Activated T-cell treated with anti-CD3 and anti-CD28 coated beads, Interleukin-2, amount 50 U/mL, for 1 hour (primary cell): ENCODE data around the gene NPY4R.
"Not testable (repeated sequence)": the region's sequence is repeated elsewhere in the genome, so short reads cannot be mapped to it uniquely, and the experiment has no call there.

Source experiments
- DNase-seq: peaks from one replicate; pipeline ENCODE4 v3.0.0-alpha.2; 2020

NPY4R gene, protein sequence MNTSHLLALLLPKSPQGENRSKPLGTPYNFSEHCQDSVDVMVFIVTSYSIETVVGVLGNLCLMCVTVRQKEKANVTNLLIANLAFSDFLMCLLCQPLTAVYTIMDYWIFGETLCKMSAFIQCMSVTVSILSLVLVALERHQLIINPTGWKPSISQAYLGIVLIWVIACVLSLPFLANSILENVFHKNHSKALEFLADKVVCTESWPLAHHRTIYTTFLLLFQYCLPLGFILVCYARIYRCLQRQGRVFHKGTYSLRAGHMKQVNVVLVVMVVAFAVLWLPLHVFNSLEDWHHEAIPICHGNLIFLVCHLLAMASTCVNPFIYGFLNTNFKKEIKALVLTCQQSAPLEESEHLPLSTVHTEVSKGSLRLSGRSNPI

DNA sequence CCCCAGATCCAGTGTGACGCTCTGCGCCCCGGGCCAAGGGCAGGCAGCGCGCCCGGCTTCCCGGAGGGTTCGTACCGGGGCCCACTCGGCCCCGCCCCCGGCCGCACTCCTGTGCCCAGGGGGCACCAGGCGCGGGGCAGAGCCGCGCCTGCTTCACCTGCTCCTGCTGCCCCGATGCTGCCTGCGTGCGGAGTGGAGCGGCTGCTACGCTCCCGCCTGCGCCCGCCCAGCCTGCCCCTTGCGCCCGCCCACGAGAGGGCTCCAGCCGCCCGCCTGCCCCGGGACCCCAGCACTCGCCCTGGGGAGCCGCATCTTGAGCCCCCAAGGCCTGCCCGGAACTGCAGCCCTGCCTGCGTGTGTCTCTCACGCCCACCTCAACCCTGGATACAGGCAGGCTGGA is at the start of gene NPY4R:
Gene NPY4R (minus strand): TSS at position 194 of the 400 bp plus-strand sequence. CDS start 3,323 bp downstream, outside the sequence.
- DNase-seq = not testable (repeated sequence)

DNA sequence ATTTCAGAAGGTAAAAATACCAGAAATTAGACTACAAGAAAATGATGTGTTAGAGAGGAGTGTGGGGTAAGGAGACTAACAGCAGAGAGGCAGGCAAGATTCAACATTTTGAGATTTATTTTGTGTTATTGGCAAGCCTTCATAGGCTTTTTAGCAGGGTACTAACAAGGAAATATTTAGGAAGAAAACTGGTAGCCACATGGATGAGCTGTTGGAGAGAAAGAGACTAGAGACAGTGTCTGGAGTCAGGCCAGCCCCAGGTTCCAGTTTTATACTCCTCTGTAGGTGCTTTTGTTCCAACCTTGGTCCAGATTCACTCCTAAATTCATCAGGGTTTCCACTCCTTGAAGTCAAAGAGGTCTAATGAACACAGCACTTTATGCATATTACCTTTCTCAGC is 49.6 kb upstream of the NPY4R start:
- DNase-seq = no peak

DNA sequence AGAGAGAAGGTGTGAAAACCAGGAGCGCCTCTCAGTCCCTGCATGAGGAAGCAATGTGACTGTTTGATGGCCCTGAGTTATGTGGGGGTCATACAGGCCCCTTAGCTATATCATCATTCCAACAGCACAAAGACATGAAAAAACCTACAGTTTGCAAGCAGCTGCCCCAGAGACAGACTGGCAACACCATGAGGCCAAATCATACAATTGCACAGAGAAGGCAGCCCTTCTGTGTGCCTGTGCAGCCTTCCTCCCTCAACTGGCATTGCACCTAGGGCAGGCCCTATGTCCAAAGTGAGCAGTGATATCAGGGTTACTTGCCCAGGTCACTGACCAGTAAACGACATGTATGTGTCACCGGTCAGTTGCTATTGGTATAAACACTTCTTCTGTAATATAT is 49.1 kb upstream of the NPY4R start:
- no peak for DNase-seq

DNA sequence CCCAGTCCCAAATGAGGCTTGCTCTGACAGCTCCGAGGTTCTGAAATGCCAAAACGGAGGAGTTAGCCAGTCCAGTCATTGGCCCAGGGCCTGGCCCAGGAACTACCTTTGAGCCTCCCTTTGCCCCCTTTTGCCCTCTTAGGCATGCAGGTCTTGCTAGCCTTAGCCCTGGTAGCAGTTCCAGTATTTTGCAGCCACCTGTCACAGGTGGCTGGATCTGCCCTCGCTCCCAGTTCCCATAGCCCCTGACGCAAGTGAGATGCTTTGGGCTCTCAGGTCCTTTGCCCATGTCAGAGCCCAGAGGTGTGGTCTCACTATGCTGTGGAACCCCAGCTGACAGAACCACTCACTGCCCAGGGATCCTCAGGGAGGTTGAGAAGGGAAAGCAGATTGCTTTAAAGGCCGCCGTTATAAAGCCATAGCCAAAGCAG is 48.7 kb upstream of the NPY4R start:
- no peak for DNase-seq

DNA sequence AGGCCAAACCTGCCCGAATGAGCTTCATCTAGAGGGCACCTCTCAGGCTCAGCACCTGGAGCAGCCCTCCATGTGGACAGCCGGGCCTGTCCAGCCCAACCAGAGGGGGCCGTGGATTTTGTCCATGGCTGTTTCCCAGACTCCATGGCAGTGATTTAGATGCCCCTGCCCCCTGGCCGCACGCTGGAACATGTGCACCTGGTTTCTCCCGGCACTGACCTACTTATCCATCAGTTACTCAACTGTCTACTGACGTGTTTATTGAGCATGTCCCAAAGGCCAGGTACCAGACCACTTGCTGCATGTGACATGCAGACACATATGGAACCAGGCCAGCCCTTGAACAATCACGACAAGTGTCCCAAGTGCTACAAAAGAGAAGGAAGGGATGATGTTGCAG is 47.6 kb upstream of the NPY4R start:
- not testable (repeated sequence) for DNase-seq

DNA sequence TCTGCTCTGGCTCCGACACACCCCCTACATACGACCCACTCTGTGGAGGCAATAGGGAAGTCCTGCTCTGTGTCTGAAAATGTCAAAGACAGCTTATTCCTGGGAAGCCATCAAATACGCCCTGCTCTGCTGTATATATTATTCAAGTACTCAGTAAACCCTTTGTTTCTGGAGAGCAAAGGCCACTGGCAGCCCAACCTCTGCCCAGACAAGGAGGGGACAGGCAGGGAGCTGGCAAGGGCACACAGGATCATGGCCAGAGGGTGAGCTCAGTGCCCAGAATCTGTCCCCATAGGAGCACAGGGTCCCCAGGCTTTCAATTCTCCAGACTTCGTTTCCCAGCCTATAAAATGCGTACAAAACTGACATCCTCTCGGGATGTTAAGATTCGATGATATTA is 47.0 kb upstream of the NPY4R start:
- DNase-seq = not testable (repeated sequence)

DNA sequence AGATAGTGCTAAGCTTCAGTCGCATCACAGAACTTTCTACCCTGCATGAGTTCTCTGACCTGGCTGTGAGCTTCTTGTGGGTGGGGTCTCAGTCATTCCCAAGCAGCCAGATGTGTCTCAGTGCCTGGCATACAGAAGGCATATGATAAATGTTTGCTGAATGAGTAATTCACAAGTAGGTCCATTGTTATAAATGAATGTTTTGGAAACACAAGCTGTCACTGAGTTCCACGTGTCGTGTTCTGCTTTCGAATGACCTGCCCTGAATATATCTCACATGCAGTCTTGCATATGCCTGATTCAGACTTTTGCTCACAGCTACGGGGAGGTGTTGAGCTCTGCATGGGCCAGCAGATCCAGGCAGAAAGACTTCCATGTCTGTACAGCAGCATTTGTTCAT is 46.2 kb upstream of the NPY4R start:
- DNase-seq = not testable (repeated sequence)

DNA sequence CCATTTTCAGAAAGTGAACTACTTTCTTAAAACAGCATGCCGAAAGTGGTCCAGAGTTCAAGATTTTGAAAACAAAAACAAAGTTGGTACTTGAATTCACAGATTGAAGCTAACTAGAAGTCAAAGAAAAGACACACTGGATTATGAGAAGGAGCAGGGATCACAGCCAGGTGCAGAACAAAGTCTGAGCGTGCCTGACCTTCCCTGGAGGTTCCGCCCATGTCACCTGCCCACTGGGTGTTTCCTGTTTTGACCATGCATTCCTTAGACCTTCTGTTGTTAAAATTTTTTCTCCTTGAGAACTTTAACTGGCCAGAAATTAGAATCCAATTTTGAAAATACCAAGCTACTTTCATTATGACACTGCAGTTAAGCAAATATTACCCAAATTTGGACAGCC is 34.2 kb upstream of the NPY4R start:
- not testable (repeated sequence) for DNase-seq

DNA sequence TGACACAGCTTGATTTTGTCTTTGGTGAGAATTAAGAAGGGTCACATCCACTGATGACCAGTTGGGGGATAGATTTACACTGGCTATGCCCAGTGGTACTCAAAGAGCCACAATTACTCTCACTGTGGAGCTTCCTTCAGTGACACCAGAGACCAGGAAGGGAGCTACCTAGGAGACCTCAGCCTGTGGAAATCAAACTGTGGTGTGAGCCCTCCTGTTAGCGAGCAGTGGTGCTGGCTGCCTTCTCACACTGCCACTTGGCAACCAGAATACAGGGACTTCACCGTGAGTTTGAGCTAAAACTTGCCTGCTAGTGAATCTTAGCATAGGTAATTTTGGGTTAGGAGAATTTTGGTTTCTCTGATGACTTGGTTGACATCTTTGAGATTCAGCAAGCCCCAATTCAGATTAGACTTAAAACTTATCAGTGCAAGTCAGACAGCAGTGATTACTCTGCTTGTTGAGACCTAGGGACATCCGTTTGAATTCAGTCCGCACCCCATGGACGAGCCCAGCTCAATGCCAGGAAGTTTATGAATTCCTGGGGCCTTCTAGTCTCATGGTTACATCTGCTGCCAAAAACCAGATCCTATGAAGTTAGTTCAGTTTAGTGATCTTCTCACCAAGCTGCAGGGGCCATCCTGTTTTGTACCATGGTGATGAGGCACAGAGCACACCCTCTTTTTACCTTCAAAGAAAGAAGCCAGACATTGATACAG is 33.4 kb upstream of the NPY4R start:
- DNase-seq = not testable (repeated sequence)

DNA sequence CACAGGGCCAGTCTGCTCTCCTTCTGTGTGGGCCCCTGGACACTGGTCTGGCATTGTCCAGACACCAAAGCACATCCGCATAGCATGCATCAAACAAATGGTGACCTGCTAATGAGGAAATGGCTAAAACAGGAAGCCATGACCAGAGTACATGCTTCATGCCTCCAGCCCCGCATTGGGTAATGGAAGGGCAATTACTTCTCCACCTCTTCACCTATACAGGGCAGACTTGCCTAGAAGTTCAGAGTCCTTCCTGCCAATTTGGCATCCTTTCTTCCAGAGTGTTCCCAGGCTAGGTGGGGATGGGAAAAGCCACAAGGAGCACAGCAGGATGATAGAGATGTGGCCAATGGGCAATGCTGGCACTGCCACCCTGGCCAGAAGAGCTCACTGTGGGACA is 32.1 kb upstream of the NPY4R start:
- not testable (repeated sequence) for DNase-seq

DNA sequence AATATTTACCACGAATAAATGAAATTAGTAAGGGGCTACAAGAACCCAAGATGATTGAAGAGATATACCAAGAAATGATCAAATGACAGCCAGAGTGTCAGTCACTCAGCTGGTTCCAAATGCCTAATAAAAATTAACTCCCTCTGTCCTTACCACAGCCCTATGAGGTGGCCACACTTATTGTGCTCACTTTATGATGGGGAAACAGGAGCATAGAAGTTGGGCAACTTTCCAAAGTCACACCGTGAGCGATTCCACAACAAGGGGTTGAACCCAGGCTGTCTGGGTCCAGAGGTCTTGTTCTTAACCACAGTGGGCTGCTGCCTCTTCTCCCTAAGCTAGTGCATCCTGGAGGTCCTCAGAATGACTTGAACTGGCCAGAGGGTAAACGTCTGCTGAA is 31.6 kb upstream of the NPY4R start:
- not testable (repeated sequence) for DNase-seq

DNA sequence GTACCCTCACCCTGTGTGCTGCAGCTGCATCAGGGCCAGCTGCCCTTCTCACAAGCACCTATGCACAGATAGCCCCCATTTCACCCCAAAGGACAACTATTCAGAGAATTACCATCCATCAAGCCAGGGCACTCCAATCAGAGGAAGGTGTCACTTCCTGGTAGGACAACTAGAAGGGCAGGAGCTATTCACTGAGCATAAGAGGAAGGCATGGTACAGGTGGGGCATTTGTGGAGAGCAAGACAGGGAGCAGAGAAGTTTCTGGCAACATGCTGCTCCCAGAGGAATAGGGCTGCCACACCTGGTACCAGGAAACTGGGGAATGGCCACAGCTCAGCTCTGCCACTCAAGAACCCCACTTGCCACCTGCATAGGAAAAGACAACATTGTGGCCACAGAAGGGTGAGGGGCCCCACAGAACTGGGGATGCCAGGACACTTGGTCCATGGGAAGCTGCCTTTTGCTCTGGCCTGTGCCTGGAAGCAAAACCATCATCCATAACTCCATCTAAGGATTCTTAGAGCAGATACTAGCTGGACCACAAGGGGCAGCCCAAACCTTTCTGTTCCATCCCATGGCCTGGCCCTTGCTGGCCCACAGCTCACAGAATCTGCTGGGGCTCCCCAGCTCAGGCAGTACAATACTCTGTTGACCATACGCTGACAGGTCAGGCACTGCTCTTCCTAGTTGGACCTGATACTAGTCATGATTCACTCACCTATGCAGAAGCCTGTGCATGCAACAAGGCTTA is 25.8 kb upstream of the NPY4R start:
- DNase-seq = not testable (repeated sequence)

DNA sequence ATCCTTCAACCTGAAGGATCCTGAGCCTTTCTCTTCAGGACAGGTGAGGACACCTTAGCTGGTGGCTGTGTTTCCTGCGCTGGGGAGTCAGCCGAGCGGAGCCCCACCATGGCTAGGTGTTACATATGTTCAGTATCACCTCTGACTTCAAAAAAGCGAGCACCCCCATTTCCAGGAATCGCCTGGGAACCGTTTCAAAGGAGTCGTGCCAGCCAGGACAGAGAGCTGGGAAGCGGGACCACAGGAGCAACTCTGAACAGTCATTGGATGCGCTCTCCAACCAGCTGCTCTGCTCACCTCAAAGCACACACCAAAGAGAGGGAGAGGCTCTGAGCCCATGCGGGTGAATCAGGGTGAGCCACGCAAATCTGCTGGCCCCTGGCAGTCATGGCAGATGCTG is 24.5 kb upstream of the NPY4R start:
- DNase-seq = not testable (repeated sequence)

DNA sequence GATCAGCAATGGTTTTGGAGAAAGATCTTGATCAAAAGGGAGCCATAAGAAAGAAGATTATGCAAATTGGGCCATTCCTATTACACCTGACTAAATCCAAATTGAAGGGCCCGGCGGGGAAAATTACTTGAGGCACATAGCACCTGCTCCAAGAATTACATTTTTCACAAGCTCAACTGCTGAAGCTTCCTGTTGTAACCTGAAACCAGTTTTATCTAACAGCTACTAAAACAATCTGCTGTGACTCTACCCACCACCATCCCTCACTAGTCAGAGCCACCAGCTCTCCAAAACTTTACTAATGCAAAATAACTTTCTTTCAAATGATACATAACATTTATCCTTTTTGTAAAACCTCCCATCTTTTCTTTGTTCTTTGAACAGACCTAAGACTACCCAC is 20.7 kb upstream of the NPY4R start:
- DNase-seq = not testable (repeated sequence)

DNA sequence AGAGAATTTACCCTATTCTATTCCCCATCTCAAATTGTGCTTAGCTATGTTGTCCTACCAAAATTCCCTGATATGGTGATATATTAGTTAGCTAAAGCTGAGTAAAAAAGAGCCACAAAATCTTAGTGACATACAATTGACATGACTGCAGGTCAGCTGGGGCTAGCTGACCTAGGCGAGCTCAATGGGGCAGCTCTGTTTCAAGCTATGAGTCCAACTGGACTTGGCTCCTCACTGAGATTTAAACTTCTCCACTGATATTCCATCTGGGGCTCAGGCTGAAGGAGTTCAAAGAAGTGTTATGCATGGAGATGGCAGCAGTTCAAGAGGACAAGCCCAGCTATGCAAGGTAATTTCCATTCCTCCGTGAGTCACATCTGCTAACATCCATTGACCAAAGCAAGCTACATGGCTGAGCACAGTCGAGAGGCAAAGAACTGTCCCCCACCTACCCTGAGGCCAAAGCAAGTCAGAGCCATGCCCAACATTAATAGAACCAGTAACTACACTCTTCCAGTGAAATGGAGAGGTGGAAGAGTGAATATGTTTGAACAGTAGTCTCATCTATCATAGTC is 9.1 kb upstream of the NPY4R start:
- not testable (repeated sequence) for DNase-seq

DNA sequence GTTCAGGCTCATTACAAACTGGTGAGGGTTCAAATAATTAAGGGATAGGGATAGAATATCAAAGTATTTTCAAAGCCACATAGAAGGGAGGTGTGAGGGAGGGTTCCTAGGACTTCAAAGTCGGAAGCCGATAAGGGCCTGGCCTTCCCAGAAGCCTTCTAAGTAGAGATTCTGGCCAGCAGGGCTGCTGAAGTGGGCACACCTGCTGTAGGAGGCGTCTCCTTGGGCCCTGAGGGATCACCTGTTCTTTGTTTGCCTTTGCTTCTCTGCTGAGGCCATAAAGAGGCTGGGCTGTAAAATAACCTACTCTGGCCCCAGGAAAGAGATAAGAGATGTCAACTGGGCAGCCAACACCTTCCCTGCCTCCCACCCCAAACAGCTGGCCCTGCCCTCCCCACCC is 8.0 kb upstream of the NPY4R start:
- DNase-seq = not testable (repeated sequence)

DNA sequence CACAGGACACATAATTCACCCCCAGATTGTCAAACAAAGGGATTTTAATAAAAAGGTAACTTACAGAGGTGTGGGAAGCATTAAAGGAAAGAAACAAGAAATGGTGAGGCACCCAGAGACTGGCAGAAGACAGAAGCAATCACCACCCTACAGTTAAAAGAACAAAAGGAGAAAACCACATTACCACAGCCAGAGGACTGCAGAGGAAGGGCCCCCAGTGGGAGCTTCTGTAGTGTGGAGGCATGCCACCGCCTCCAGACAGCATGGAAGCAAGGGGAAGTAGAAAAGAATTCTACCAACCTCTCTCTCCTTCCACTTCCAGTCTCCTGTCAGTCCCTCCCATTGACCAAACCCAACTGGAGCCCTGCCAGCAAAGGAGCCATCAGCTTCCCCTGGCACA is 4.4 kb upstream of the NPY4R start:
- DNase-seq = not testable (repeated sequence)

DNA sequence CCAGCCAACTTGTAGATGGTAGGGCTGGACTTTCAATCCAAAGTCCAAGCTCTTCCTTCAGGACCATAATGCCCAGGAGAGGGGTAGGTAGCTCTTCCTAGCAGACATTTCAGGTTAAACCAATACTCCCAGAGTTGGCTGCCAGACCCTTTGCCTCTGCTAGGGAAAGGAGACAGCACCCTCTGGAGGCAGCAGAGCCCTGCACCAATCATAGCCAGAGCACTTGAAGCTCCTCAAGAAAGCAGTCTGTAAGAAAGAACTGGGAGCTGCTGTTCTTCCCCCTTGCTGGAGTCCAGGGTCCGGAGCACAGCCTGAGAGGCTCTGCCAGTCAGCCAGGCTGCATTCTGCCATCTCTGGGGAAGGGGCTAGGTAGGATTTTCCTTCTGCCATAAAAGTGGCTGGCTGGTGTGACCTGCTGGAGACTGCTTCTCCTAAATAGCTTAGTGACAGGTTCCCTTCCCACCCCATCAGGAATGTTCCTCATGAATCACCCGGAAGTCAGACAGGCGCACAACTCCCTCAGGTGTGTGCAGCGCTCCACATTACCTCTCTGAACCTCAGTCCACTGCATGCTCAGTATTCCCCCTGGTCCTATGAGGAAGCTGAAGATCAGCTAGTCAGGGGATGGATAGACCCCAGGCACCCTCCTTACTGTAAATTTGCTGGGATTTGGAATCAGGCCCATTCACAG is 2.5 kb upstream of the NPY4R start:
- not testable (repeated sequence) for DNase-seq

DNA sequence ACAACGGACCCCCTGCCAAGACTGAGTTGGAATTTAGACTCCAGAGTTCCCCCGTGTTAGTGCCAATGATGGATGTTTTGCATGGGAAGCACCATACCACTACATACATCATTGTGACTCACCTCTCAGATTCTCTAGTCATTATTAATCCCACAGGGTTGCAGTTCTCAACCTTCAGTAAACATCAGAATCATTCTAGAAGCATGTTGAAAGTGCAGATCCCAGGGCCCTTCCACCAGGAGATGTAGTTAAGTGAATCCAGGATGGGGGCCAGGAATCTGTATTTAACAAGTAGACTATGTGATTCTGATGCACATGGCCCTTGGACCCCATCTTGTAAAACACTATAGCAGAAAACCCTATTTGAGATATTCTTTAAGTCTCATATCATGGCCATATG is 2.1 kb downstream of the NPY4R start:
- DNase-seq = not testable (repeated sequence)

DNA sequence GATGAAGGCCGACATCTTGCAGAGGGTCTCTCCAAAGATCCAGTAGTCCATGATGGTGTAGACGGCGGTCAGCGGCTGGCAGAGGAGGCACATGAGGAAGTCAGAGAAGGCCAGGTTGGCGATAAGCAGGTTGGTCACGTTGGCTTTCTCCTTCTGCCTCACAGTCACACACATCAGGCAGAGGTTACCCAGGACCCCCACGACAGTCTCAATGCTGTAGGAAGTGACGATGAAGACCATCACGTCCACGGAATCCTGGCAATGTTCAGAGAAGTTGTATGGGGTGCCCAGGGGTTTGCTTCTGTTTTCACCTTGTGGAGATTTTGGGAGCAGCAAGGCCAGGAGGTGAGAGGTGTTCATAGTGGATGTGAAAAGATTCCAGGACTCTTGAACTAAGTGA is 3.5 kb downstream of the NPY4R start:
- DNase-seq = not testable (repeated sequence)

DNA sequence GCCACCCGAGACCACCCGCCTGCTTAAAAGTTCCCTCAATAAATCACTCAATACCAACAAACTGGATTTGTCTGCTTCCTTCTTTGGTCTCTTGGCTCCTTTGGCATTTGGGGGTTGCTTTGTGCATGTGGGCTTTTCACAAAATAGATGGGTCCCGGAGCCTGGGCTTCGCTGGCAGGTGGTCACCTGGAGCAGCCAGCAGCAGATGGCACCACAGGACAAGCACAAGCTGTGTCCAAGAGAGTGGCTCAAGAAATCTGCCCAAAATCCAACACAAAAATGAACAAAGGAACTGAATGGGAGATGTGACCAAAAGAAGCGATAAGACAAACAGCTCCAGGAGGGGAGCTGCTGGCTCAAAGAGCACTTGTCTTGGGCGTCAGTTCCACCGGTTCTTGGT is 6.2 kb downstream of the NPY4R start:
- not testable (repeated sequence) for DNase-seq

DNA sequence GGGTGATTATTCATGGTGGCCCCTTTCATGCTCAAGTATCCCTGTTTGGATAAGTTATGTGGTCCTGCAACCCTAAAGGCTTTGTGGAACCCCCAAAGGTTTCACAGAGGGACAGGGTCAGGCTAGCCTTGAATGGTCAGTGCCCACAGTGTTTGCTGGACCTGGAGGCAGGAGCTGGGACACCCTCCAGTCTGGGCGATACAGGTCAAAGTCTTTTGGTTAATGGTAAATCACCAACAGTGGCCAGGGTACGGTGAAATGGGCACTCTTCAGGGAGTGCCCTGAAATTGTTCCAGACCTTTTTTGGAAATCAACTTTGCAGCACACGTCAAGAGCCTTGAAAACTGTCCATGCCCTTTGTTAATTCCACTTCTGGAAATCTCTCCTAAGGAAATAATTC is 8.7 kb downstream of the NPY4R start:
- not testable (repeated sequence) for DNase-seq
